Measurements from ENCODE around the gene GALNT12.

Gene GALNT12

DNA sequence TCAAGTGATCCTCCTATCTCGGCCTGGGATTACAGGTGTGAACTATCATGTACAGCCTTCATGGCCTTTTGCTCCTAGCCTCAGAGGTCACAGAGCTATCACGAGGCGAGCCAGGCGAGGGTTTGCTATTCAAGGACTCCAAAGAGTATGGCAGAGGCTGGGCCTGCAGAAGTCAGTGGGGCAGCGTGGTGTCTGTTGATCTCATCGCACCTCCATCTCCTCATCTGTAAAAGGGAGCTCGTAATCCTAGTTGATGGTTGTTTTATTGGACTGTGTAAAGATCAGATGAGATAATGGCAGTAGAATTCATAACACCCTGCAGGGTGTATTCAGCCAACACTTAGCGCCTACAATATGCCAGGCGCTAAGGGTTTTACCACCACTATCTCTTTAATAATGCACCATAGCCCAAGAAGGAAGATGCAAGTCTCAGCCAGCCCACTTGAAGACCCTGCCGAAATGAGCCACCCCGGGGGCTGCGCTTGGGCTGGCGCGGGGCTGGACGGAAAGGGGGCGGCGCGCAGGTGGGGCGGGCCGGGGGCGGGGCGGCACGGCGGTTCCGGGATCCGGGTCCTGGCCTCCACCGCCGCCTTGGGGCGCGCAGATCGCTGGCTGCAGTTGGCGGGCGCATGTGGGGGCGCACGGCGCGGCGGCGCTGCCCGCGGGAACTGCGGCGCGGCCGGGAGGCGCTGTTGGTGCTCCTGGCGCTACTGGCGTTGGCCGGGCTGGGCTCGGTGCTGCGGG is at the start of gene GALNT12 (continued):
- TF ChIP-seq ZNF768 (tag by site-specific recombination; IDR thresholded peaks at IDR 0.05) (no peak), ZNF211 (tag by site-specific recombination; IDR thresholded peaks at IDR 0.05; ENCODE audit: low read depth) (no peak), ZNF571 (tag by site-specific recombination; IDR thresholded peaks at IDR 0.05) (no peak)

- H3K36me3 ChIP-seq (ENCODE audit: control insufficient read depth in 2 of 2, insufficient read depth in 1 of 2, low read length in 2 of 2): peaks cover 8 to 65% of the 10 kb centered on the region in 2 experiments; a peak in 2 of 3 replicates
- H3K9me3 ChIP-seq (ENCODE audit: control insufficient read depth, insufficient read depth, low read depth, low read length): no peaks in the 10 kb centered on the region
- no peak overlapping the region for H3K4me3 ChIP-seq (ENCODE audit: low read depth, low read length)
- ChIA-PET CTCF (interaction anchor here (1.1 to 5.1 kb wide), 2 partner anchors 16 to 442 kb away, joined by 3 to 37 read pairs; no protein-coding TSS in a partner anchor), POLR2A (no interaction called here)
- no peaks in the 10 kb centered on the region for H3K4me1 ChIP-seq (ENCODE audit: control insufficient read depth, insufficient read depth, low read length)
- H3K27ac ChIP-seq (ENCODE audit: extremely low read depth, low read depth, low read length): no peak overlapping the region
- TF ChIP-seq ZNF302 (tag by site-specific recombination; IDR thresholded peaks at IDR 0.05; ENCODE audit: low read depth): no peak
- TF ChIP-seq ZNF513 (tag by site-specific recombination; IDR thresholded peaks at IDR 0.05): no peak
- no peak for TF ChIP-seq ZNF341 (tag by site-specific recombination; IDR thresholded peaks at IDR 0.05; ENCODE audit: low read depth)
- no peak for TF ChIP-seq ZNF624 (tag by site-specific recombination; IDR thresholded peaks at IDR 0.05)
- no peak for TF ChIP-seq ZNF585B (tag by site-specific recombination; IDR thresholded peaks at IDR 0.05)
- no peak for TF ChIP-seq ZNF76 (tag by site-specific recombination; IDR thresholded peaks at IDR 0.05; ENCODE audit: borderline replicate concordance, low read depth)
Measured at GRCh38 chr9:98760231-98760630, 47.2 kb upstream of the GALNT12 start.

GRCh38 chr9:98763986-98764745 is 43.3 kb upstream of the GALNT12 start:
- CTCF ChIA-PET: interaction anchor here (1.2 to 3.9 kb wide), 2 partner anchors 11 kb away, joined by 8 to 57 read pairs; no protein-coding TSS in a partner anchor
- Histone ChIP-seq H3K36me3 (ENCODE audit: control insufficient read depth in 2 of 2, insufficient read depth in 1 of 2, low read length in 2 of 2) (peaks cover 11 to 65% of the 10 kb centered on the region in 2 experiments), H3K9me3 (ENCODE audit: control insufficient read depth, insufficient read depth, low read depth, low read length) (no peaks in the 10 kb centered on the region), H3K4me1 (ENCODE audit: control insufficient read depth, insufficient read depth, low read length) (no peaks in the 10 kb centered on the region), H3K4me3 (ENCODE audit: low read depth, low read length) (no peak overlapping the region), H3K27ac (ENCODE audit: extremely low read depth, low read depth, low read length) (no peak overlapping the region)
- POLR2A ChIA-PET: no interaction called here
- TF ChIP-seq ZNF221 (tag by site-specific recombination; IDR thresholded peaks at IDR 0.05; ENCODE audit: borderline replicate concordance): no peak

DNA sequence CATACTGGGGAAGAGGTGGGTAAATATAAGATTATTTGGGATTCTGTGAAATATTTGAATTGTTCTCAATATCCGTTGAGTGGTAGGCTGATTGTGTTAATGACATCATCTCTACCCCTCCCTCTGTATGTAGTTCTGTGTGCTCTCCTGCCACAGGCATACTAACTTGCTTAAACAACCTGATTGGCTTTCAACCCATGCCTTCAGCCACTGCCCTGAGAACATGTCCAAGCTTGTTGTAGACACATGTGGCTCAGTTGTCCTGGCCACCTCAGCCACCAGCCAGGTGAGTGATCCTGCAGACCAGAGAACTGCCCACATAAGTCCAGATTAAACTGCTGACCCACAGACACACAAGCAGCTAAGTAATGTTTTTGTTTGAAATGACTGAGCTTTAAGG is 42.2 kb upstream of the GALNT12 start:
- ChIA-PET POLR2A (interaction anchor here (1.1 kb wide), 1 partner anchor 9 kb away, joined by 3 read pairs; no protein-coding TSS in a partner anchor), CTCF (interaction anchor here (0.6 to 3.9 kb wide), 2 partner anchors 10 to 159 kb away, joined by 3 to 57 read pairs; no protein-coding TSS in a partner anchor)
- TF ChIP-seq GFI1B (tag by site-specific recombination; IDR thresholded peaks at IDR 0.05): no peak
- peak; percentile 25; the same call in 1 of the 2 replicates for TF ChIP-seq ATF2 (tag by site-specific recombination; IDR thresholded peaks at IDR 0.05; ENCODE audit: low read depth)
- H3K27ac ChIP-seq (ENCODE audit: extremely low read depth, low read depth, low read length): no peak overlapping the region
- H3K36me3 ChIP-seq (ENCODE audit: control insufficient read depth in 2 of 2, insufficient read depth in 1 of 2, low read length in 2 of 2): peaks cover 11 to 68% of the 10 kb centered on the region in 2 experiments
- no peaks in the 10 kb centered on the region for H3K4me1 ChIP-seq (ENCODE audit: control insufficient read depth, insufficient read depth, low read length)
- no peaks in the 10 kb centered on the region for H3K9me3 ChIP-seq (ENCODE audit: control insufficient read depth, insufficient read depth, low read depth, low read length)
- no peak overlapping the region for H3K4me3 ChIP-seq (ENCODE audit: low read depth, low read length)

Data from HEK293 (cell line).